Adrenal gland (tissue), 5 donors: ENCODE results near the gene CACHD1.
"Not testable (repeated sequence)": the region's sequence is repeated elsewhere in the genome, so short reads cannot be mapped to it uniquely, and the experiment has no call there.

Experiments used
- POLR2A ChIP-seq, 2 donors: fragments of 450-650 bp; IDR thresholded peaks; one replicate each; pipeline ENCODE4 v1.6.1; 2017; ENCODE audit warnings: antibody characterized with exemption in 2 of 2, mild to moderate bottlenecking in 2 of 2, moderate library complexity in 1 of 2
- TF ChIP-seq, protein P1 (sequence below), 6 experiments: fragments of 450-650 bp in 4 of 6; fragments of 200-600 bp in 2 of 6; sonication (generic) in 1 of 6; IDR thresholded peaks; 1 replicate in 5 of 6; 2 replicates in 1 of 6; pipeline versions ENCODE4 v1.5.1 to v1.8.0; 2016 to 2021; ENCODE audit warnings: antibody characterized with exemption in 6 of 6, mild to moderate bottlenecking in 2 of 6, moderate library complexity in 1 of 6
- donor health status: DM: no; HTN: no; CAD: no.

DNA sequence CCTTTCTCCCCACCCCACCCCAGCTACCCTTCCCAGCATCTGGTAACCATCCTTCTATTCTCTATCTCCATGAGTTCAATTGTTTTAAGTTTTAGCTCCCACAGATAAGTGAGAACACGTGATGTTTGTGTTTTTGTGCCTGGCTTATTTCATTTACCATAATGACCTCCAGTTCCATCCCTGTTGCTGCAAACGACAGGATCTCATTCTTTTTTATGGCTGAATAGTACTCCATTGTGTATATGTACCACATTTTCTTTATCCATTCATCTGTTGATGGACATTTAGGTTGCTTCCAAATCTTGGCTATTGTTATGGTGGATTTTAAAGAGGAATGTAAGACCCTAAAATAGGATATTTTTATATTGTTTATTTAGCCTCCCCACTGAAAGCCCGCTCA, 232.7 kb downstream of the CACHD1 start:
- TF ChIP-seq, protein P1, sequence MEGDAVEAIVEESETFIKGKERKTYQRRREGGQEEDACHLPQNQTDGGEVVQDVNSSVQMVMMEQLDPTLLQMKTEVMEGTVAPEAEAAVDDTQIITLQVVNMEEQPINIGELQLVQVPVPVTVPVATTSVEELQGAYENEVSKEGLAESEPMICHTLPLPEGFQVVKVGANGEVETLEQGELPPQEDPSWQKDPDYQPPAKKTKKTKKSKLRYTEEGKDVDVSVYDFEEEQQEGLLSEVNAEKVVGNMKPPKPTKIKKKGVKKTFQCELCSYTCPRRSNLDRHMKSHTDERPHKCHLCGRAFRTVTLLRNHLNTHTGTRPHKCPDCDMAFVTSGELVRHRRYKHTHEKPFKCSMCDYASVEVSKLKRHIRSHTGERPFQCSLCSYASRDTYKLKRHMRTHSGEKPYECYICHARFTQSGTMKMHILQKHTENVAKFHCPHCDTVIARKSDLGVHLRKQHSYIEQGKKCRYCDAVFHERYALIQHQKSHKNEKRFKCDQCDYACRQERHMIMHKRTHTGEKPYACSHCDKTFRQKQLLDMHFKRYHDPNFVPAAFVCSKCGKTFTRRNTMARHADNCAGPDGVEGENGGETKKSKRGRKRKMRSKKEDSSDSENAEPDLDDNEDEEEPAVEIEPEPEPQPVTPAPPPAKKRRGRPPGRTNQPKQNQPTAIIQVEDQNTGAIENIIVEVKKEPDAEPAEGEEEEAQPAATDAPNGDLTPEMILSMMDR (IDR thresholded peaks at IDR 0.05), result not testable (repeated sequence)
- not testable (repeated sequence) for TF ChIP-seq POLR2A (IDR thresholded peaks at IDR 0.05)
